Measurements from ENCODE around the gene HNF4A.

Gene HNF4A

DNA sequence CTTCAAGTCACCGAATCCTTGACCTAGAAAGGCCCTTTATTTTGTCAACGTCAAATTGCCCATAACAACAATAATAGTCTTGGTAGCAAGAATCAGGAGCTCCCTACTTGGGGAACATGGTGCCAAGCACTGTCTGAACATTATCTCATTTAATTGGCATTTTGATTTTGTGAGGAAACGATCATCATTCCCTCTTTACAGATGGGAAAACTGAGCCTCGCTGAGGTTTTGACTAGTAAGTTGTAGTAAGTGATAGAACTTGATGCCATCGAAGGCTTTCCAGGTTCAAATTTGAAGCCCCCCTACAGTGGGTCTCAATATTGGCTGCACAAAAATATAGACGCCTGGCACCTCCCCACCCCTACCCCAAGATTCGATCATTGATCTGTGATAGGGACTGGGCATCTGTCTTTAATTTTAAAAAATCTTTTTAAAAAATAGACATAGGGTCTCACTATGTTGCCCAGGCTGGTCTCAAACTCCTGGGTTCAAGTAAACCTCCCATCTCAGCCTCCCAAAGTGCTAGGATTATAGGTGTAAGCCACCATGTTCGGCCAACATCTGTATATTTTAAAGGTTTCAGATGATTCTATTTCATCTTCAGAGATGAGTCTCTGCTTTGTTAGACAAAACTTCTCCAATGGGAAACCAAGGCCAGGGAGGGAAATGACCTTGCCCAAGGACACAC lies 36.7 kb downstream of the HNF4A start:
- DNase-seq (ENCODE audit: low read depth in 2 of 2): no peak

DNA sequence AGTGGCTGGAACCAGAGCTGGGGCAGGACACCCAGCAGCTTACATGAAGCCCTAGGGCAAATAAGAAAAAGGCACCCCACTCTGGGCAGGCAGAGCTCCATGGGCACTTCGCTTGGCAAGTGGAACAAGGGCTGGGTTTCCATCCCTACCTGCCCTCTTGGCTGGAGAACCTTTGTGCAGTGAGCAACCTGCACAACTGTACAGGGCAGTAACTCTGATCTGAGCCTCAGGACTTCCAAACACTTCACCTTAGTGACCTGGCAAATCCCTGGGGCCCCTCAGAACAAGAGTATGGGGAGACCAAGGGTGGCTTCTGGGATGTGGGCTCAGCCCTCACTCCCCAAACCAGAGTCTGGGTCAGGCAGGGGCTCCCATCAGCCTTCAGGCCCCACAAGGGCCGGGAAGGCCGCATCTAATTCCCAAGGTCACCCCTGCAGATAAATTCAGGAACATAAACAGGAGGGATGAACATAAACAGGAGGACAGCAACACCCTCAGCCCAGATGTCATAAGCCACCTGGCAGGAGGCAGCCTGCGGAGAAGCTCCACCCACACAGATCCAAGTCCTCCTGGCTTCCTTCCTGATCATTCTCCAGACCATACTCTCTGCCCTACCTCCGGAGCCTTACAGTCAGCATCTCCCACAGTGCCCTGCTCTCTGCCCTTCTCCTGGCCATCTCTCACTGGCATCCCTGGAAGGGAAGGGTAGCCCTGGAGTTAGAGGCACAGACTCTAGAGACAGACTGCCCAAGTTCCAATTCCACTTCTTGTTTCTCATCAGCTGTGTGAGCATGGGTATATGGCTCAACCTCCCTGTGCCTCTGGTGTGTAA lies 37.5 kb downstream of the HNF4A start:
- no peak for DNase-seq (ENCODE audit: low read depth in 2 of 2)

DNA sequence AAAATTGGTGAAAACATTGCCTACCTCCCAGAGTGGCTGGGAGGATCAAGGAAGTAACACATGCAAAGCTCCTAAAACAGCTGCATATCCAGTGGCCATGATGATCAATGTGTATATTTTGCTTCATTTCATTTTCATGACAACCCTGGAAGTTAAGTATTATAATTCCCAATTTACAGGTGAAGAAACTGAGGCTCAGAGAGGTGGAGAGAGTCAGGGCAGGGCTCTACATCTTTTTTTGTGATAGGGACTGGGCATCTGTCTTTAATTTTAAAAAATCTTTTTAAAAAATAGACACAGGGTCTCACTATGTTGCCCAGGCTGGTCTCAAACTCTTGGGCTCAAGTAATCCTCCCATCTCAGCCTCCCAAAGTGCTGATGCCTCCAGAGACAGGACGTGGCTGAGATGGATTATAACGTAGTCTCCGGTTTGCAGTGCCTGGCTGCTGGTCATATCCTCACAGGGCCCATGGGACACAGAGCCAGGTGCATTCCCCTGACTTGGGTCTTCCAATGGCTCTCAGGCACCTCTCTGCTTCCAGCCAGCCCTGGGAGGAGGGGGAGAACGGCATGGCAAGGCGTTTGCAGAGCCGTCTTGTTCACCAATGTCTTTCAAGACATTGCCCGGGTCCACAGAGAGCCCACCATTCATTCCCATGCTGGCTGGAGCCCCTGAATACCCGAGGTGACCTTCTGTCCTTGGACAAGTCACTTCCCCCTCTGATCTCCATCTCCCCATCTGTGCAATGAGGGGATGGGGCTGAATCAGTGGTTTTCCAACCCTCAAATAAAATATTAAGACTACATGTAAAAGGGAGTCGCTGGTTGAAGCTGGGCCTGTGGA lies 38.3 kb downstream of the HNF4A start:
- no peak for DNase-seq (ENCODE audit: low read depth in 2 of 2)

DNA sequence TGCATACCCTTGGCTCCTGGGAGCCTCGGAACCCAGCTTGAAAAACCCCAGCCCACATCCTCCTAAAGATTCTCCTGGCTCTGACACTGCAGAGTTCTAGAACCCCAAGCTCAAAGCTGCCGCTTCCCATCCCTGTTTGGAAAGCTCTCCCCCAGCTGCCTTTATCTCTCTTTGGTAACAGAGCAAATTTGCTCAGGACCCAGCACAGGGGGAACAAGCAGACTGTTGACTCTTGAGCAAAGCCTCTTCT lies 38.9 kb downstream of the HNF4A start:
- no peak for DNase-seq (ENCODE audit: low read depth in 2 of 2)

DNA sequence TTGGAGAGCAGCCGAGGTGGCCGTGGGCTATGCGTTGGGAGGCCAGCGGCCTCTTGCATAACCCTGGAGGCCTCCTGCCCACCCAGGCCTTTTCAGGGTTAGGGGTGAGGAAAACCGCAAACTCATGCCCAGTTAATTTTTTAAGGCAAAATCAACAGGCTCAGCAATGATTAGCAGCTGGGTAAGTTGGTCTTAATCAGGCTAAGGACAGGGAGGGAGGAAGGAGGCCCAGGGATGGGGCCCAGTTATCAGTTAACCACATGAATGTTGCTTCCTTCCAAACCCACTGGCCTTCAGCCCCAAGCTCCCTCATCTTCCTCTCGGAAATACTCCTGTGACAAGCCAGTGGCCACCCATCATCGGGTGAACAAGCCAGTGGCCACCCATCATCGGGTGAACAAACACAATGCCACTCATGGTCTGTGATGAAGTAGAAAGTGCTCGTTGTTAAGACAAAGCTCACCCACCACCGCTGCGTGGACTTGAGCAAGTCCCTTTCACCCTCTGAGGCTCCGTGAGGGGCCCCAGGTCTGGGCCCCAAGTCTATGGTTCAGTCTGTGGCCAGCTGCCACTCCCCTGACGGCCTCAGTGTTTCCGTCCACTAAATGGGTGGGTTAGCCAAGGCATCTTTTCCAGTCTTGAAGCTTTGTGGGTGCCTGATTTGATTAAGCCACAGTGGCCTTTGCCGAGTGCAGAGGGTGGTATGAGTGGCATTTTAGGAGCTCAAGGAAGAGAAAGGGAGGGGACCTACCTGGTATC lies 39.4 kb downstream of the HNF4A start:
- no peak for DNase-seq (ENCODE audit: low read depth in 2 of 2)

DNA sequence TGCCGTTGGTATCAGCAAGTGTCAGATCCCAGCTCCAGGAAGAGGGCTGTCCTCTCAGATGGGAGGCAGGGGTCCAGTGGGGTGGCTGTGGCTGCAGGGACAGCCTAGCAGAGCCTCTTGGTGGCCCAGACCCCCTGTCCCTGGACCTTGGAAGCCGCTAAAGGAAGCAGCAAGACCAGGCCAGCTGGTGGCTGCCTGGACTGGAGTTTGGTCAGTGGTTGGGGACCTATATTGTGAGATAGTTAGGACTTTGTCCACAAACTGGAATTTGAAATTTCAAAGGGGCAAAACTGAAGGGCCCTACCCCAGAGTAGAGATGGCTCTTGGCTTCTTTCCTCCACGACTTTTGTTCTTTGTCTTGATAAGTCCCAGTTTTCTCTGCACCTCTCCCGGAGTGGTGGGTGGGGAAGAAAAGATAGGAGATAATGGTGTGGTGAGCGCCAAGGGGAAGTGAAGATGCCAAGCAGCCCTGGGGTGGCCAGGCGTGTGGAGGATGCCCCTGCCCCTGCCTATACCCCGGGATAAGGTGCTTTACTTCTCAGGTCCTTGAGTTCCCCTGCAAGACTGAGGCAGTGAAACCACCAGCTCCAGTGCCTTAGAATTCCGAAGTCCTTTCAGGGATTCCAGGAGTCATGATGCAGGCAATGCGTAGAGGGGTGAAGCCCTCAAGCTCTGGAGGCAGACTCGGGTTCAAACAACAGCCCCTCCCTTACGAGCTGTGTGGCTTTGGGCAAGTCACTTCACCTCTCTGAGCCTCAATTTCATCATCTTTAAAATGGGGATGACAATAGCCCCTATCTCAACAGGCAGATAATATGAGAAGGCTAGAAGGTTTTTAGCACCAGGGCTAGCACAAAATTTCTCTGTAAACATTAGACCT lies 40.2 kb downstream of the HNF4A start:
- no peak for DNase-seq (ENCODE audit: low read depth in 2 of 2)

DNA sequence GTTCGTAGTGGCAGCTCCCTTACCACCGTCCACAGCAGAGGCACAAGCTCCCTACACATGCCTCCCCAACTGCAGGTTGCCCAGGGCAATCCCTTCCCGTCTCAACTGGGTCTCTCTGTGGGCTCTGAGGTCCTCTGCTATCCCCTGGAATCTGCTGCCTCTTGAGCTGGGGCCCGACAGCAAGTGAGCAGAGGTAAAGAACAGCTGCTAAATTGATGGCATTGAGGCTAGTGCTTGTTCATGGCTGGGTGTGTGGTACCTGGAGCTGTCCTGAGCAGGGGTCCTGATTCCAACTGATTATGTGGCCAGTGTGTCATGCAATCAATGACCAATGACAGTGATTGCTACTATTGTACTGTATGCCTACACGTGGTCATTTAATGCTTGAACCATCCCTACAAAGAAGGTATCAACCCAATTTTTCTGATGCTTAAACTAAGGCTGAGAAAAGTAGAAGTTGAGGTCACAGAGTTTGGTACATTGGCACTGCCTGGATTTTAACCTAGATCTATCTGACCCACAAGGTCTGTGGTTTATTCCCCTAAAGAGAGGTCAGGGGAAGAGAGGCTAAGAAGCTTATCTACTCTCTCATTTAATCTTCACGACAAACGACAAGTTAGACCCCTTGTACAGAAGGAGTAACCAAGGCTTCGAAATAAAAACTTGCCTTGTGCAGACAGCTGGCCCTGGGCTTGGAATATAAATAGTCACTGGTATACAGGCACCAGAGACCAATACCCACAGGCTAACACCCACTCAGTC lies 41.1 kb downstream of the HNF4A start:
- DNase-seq (ENCODE audit: low read depth in 2 of 2): no peak

DNA sequence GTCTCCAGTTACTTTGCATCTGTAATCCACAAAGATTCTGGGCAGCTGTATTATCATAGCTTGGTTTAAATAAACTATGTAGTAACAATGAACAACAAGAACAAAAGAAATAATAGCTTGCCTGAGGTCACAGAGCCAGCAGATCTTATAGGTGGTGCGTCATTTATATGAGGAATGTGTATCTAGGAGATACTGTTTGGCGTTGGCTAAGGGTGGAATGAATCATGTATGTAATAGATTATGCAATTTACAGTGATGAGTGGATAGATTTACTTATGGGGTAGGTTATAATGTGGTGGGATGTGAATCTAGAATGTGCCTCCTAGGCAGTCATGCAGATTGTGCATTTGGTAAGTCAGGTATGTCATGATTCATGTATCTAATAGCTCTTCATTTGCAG lies 42.8 kb downstream of the HNF4A start:
- DNase-seq (ENCODE audit: low read depth in 2 of 2): no peak

DNA sequence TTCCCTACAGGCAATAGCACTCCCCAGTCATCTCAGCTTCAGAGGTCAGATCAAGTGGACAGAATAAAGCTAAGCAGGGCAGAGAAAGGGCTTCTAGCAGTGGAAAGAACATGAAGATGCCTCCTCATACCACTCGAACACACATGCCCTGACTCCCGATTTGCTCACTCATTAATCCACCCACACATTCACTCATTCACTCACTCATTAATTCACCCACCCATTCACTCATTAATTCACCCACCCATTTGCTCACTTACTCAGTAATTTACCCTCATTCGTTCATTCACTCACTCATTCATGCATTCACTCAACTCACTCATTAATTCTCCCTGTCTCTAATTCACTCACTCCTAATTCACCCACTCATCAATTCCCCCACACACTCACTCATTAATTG lies 43.9 kb downstream of the HNF4A start:
- no peak for DNase-seq (ENCODE audit: low read depth in 2 of 2)

DNA sequence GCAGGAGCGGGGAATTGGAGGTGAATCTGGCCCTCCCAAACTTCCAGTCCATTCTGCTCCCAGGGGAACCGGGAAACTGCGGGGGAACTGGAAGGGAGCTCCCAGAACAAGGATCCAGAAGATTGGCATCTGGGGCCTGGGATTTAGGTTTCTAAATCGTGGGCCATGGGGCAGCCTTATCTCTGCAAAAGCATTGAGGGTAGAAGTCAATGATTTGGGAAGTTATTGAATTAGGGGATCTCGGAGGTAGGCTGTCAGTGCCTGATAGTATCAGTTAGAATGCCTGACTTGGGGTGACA lies 45.1 kb downstream of the HNF4A start:
- DNase-seq (ENCODE audit: low read depth in 2 of 2): no peak

DNA sequence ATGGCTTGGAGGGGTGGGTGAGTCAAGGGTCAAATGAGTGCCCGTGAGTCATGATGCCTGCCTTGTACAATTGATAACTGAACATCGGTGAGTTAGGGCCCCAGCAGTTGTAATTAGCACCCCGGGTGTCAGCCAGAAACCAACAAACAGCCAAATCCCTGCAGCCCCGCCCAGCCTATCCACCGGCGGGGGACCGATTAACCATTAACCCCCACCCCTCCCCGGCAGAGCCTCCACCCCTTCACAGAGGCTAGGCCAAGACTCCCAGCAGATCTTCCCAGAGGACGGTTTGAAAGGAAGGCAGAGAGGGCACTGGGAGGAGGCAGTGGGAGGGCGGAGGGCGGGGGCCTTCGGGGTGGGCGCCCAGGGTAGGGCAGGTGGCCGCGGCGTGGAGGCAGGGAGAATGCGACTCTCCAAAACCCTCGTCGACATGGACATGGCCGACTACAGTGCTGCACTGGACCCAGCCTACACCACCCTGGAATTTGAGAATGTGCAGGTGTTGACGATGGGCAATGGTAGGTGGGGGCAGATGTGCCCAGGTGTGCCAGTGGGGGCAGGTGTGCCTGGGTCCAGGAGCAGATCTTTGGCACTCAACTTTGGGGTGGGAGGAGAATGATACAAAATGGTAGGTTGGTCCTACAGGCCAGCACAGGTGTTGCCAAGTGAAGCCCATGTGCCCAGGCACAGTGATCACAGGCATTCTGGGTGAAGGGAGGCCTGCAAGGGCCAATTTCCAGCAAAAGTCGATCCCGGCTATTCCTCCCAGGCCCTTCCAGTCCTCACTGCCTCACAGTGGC lies 45.7 kb downstream of the HNF4A start:
- no peak for DNase-seq (ENCODE audit: low read depth in 2 of 2)

DNA sequence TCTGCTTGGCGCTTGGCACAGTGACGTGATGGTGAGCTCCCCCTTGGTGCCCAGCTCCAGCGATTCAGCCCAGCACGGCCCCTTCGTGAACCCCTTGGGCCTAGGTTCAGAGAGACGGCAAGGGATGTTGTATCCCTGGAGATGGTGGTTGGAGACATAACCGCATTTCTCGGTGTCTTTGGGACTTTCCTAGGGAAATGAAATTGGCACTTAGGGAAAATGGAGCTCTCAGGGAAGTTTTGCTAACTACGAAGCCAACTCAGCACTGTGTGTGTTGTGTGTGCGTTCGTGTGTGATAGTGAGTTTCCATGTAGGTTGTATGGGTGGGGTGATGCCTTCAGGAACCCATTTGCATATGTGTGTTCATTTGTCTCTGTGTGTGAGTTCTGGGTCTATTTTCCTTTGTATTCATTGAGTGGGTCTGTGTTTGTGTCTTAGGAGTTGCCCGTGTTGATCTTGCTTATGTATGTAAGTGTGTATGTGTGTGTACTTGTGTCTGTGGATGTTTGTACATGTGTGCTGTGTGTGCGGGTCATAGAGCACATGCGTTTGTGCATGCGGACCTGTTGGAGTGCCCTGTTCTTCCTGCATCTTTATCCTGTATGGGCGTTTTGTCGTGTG lies 46.4 kb downstream of the HNF4A start:
- DNase-seq (ENCODE audit: low read depth in 2 of 2): no peak

DNA sequence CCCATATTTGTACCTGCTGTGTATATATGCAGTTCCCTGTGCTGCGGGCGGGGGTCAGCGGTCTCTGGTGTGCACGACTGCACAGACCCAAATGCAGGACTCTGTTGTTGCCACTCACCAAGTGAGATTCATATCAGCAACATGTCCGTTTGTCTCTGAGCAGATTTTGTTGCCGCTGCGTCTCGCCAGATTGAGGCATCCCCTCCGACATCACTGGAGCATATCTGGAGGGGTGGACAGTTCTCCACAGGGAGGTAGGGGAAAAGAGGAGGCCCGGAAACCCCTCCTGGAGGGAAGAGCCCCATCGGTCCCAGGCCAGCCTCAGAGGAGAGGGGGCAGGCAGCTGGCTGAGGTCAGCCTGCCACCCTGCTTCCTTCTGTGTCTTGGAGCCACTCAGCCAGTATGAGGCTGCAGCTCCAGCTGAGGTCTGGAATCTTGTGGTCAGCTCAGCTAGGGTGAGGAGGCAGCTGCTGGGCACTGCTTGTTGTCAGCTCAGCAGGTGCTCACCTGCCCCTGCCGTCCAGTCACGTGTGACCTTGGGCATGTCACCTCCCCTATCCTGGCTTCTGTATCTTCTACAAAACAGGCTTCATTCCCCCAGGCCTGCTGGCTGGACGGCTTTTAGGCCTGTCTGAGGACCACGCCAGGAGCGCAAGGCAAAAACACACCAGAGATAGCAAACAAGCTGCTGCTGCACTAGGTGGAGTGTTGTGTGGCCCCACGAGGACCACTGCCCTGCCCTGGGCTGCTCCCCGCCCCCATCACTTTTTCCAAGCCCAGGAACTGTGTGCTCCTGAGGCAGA lies 47.1 kb downstream of the HNF4A start:
- DNase-seq (ENCODE audit: low read depth in 2 of 2): no peak

DNA sequence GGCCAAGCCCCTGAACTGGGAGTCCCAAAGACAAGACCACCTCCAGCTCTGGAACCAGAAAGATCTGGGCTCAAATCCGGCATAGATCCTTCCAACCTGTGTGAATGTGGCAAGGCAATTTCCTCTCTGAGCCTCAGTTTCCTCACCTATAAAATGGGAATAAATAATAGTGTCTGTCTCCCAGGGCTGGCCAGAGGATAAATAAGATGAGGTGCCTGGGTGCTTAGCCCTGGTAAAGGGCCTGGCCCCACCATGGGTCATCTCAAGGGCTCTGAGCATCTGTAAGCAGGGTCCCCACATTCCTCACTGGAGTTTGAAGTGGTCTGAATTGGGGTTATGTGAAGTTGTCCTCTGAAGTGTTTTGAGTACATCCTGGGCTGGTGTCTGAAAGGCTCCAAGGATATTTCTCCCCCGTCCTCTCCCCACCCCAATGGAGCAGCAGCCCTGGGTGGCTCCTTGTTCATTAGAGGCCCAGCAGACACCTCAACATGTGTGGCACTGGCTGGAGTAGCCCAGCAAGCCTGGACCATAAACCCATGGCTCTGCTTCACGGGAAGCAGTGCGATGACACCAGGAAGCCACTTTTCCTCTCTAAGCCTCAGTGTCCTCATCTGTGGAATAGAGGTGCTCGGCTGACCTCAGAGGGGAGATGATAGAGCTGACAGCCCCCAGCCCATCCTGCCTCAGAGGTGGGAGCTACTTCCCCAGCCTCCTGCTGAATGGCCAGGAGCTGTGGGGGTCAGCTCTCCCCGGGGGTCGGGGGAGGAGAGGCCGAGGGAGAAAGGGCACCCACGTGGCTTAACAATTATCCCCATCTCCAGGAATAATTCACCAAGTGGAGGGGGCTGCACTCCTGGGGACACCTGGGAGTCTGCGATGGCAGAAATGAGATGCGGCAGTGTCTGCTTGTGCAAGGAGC lies 48.0 kb downstream of the HNF4A start:
- DNase-seq (ENCODE audit: low read depth in 2 of 2): no peak

DNA sequence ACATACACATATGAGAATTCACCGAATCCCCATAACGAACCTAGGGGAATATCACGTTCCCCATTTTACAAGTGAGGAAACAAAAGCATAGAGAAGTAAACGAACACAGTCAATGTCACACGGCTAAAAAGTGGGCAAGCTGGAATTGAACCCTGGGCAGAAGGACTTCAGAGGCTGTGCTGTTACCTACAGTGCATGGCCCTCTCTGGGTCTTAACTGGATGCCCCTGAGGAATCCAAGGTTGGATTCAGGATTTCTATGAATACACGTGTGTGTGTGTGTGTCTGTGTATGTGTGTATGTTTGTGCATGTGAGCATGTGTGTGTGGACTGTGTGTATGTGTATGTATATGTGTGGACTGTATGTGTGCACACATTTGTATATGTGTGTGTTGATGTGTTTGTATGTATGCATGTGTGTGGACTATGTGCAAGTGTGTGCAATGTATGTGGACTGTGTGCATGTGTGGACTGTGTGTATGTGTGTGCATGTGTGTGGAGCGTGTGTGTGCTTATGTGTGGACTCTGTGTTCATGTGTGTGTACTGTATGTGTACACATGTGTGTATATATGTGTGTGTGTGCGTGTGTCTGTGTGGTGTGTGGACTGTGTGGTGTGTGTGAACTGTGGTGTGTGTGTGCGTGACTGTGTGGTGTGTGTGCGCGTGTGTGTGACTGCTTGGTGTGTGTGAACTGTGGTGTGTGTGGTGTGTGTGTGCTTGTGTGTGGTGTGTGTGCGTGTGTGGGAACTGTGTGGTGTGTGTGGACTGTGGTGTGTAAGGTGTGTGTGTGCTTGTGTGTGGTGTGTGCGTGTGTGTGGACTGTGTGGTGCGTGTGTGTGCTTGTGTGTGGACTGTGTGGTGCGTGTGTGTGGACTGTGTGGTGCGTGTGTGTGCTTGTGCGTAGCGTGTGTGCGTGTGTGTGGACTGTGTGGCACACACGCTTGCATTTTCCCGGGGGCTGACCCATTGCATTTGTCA lies 49.0 kb downstream of the HNF4A start:
- DNase-seq (ENCODE audit: low read depth in 2 of 2): no peak

DNA sequence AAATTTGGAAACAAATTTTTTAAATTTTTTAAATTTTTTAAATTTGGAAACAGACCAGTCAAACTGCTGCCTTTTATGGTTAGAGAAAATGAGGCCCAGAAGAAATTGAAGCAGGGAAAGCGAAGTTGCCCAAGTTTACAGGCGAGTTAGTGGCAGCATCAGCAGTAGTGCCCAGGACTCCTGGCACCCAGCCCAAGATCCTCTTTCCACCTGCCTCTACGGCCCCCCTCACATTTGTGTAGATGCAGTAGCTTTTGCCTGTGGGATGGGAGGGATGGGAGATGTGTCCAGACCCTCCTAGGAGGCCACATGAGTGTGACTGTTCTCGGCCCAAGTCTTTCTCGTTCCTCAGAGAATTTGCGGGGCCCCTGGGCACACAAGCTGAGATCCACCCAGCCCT lies 49.8 kb downstream of the HNF4A start:
- no peak for DNase-seq (ENCODE audit: low read depth in 2 of 2)

Data from stimulated activated CD8-positive, alpha-beta memory T cell treated with anti-CD3 and anti-CD28 coated beads, Interleukin-7, amount 100 ng/mL, for 1 hour (primary cell).